HEK293 (cell line): ENCODE results near the gene MKX.

Experiments
- CTCF ChIA-PET: fragments of 350-600 bp; formaldehyde crosslinking; extraction: SDS; loops from one replicate; lab custom pipeline; 2021; ENCODE audit warnings: antibody characterized with exemption; lab: Yijun Ruan, JAX
- POLR2A ChIA-PET: fragments of 300-600 bp; formaldehyde crosslinking; extraction: SDS; loops from one replicate; lab custom pipeline; 2020; ENCODE audit warnings: antibody characterized with exemption, inconsistent platforms; lab: Yijun Ruan, JAX
- H3K27ac ChIP-seq: fragments of 200-500 bp; sonication (Bioruptor generic); 2 replicates; pipeline ENCODE4 v1.5.1; 2014; ENCODE audit warnings: low read depth, low read length, control low read depth, inconsistent platforms; ENCODE audit errors: extremely low read depth
- H3K36me3 ChIP-seq, 2 experiments: fragments of 200-500 bp in 1 of 2; sonication (Bioruptor generic) in 1 of 2; 1 replicate in 1 of 2; 2 replicates in 1 of 2; pipeline ENCODE4 v1.5.1; 2014 to 2017; ENCODE audit warnings: inconsistent platforms in 2 of 2, low read length in 2 of 2; ENCODE audit not compliant: control insufficient read depth in 2 of 2, insufficient read depth in 1 of 2
- H3K4me1 ChIP-seq: fragments of 200-500 bp; sonication (Bioruptor generic); 2 replicates; pipeline ENCODE4 v1.5.1; 2014; ENCODE audit warnings: mild to moderate bottlenecking, low read length, inconsistent platforms; ENCODE audit not compliant: control insufficient read depth, insufficient read depth
- H3K4me3 ChIP-seq: 2 replicates; pipeline ENCODE4 v1.5.1; 2011; ENCODE audit warnings: low read depth, mild to moderate bottlenecking, control low read depth, low read length, moderate library complexity
- H3K9me3 ChIP-seq: fragments of 200-500 bp; sonication (Bioruptor generic); 2 replicates; pipeline ENCODE4 v1.5.1; 2014; ENCODE audit warnings: low read depth, low read length, inconsistent platforms; ENCODE audit not compliant: control insufficient read depth, insufficient read depth
- CTCF ChIP-seq: fragments of 450-650 bp; formaldehyde crosslinking; IDR thresholded peaks from 2 replicates; pipeline ENCODE4 v1.5.1; 2016; ENCODE audit warnings: missing biosample characterization, missing genetic modification characterization
- KLF16 ChIP-seq: fragments of 450-650 bp; formaldehyde crosslinking; IDR thresholded peaks from 2 replicates; pipeline ENCODE4 v1.5.1; 2017; ENCODE audit warnings: missing biosample characterization, missing genetic modification characterization
- MZF1 ChIP-seq: fragments of 450-650 bp; formaldehyde crosslinking; IDR thresholded peaks from 2 replicates; pipeline ENCODE4 v1.5.1; 2017; ENCODE audit warnings: missing biosample characterization, missing genetic modification characterization, borderline replicate concordance
- PRDM1 ChIP-seq: fragments of 450-650 bp; formaldehyde crosslinking; IDR thresholded peaks from 2 replicates; pipeline ENCODE4; 2016; ENCODE audit warnings: missing biosample characterization, missing genetic modification characterization
- PRDM4 ChIP-seq: fragments of 450-650 bp; formaldehyde crosslinking; IDR thresholded peaks from 2 replicates; pipeline ENCODE4 v1.5.1; 2017; ENCODE audit warnings: missing biosample characterization, missing genetic modification characterization
- SALL2 ChIP-seq: fragments of 450-650 bp; formaldehyde crosslinking; IDR thresholded peaks from 2 replicates; pipeline ENCODE4 v1.5.0; 2017; ENCODE audit warnings: missing biosample characterization, mild to moderate bottlenecking, missing genetic modification characterization, borderline replicate concordance
- SETDB1 ChIP-seq: IDR thresholded peaks from one replicate; pipeline ENCODE4 v1.6.1; 2017; ENCODE audit warnings: mild to moderate bottlenecking, low read length, moderate library complexity, mixed read lengths; ENCODE audit not compliant: insufficient read length
- TCF7L2 ChIP-seq: IDR thresholded peaks from 2 replicates; pipeline ENCODE4 v1.6.1; 2011; ENCODE audit warnings: low read depth, mild to moderate bottlenecking, inconsistent platforms, low read length, moderate library complexity, borderline replicate concordance
- ZBTB8A ChIP-seq: fragments of 450-650 bp; formaldehyde crosslinking; IDR thresholded peaks from 2 replicates; pipeline ENCODE4 v1.5.1; 2016; ENCODE audit warnings: missing biosample characterization, missing genetic modification characterization
- ZNF140 ChIP-seq: fragments of 450-650 bp; formaldehyde crosslinking; IDR thresholded peaks from 2 replicates; pipeline ENCODE4 v1.5.1; 2016; ENCODE audit warnings: missing biosample characterization, missing genetic modification characterization
- ZNF157 ChIP-seq: fragments of 450-650 bp; formaldehyde crosslinking; IDR thresholded peaks from 2 replicates; pipeline ENCODE4 v1.5.1; 2016; ENCODE audit warnings: missing biosample characterization, missing genetic modification characterization
- ZNF366 ChIP-seq: fragments of 450-650 bp; formaldehyde crosslinking; conservative IDR thresholded peaks from 2 replicates; pipeline ENCODE4 v1.5.1; 2016; ENCODE audit warnings: missing biosample characterization, missing genetic modification characterization
- ZNF513 ChIP-seq: fragments of 450-650 bp; IDR thresholded peaks from 2 replicates; pipeline ENCODE4 v1.5.1; 2018; ENCODE audit warnings: missing biosample characterization, missing genetic modification characterization
- ZNF529 ChIP-seq: fragments of 450-650 bp; formaldehyde crosslinking; IDR thresholded peaks from 2 replicates; pipeline ENCODE4 v1.5.1; 2017; ENCODE audit warnings: missing genetic modification characterization, missing biosample characterization; ENCODE audit not compliant: insufficient replicate concordance
- ZNF530 ChIP-seq: fragments of 450-650 bp; formaldehyde crosslinking; IDR thresholded peaks from 2 replicates; pipeline ENCODE4 v1.5.1; 2016; ENCODE audit warnings: low read depth, missing biosample characterization, missing genetic modification characterization
- ZNF677 ChIP-seq: fragments of 450-650 bp; IDR thresholded peaks from 2 replicates; pipeline ENCODE4 v1.5.0; 2018; ENCODE audit warnings: missing biosample characterization, mild to moderate bottlenecking, missing genetic modification characterization, moderate library complexity
- ZNF768 ChIP-seq: fragments of 450-650 bp; formaldehyde crosslinking; IDR thresholded peaks from 2 replicates; pipeline ENCODE4 v1.5.1; 2018; ENCODE audit warnings: missing biosample characterization, mild to moderate bottlenecking, missing genetic modification characterization
- ZNF785 ChIP-seq: fragments of 450-650 bp; formaldehyde crosslinking; IDR thresholded peaks from 2 replicates; pipeline ENCODE4 v1.5.1; 2016; ENCODE audit warnings: missing biosample characterization, missing genetic modification characterization
- TF ChIP-seq, protein P1 (sequence below): fragments of 450-650 bp; formaldehyde crosslinking; IDR thresholded peaks from 2 replicates; pipeline ENCODE4 v1.5.1; 2017; ENCODE audit warnings: missing biosample characterization, missing genetic modification characterization

The MKX gene

GRCh38 chr10:27759483-27760272 lies 14.1 kb upstream of the MKX start:
- no peaks in the 10 kb centered on the region for H3K4me1 ChIP-seq
- no peak overlapping the region for H3K4me3 ChIP-seq
- H3K27ac ChIP-seq, result no peak overlapping the region
- CTCF ChIA-PET, result interaction anchor here (0.6 kb wide), 1 partner anchor 620 kb away, joined by 4 read pairs; no protein-coding TSS in a partner anchor
- POLR2A ChIA-PET, result no interaction called here
- H3K36me3 ChIP-seq, result no peaks in the 10 kb centered on the region
- no peaks in the 10 kb centered on the region for H3K9me3 ChIP-seq
- TF ChIP-seq CTCF (tag by site-specific recombination) (no peak), PRDM4 (tag by site-specific recombination) (no peak), ZNF677 (tag by site-specific recombination) (no peak), SALL2 (tag by site-specific recombination) (no peak), ZNF513 (no peak), MZF1 (tag by site-specific recombination) (no peak), ZNF785 (no peak), ZNF140 (tag by site-specific recombination) (no peak), ZNF529 (no peak)

GRCh38 chr10:27752673-27753237 lies 7.1 kb upstream of the MKX start:
- POLR2A ChIA-PET, result no interaction called here
- Histone ChIP-seq H3K4me3 (no peak overlapping the region), H3K27ac (no peak overlapping the region), H3K9me3 (no peaks in the 10 kb centered on the region), H3K36me3 (no peaks in the 10 kb centered on the region), H3K4me1 (no peaks in the 10 kb centered on the region)
- TF ChIP-seq PRDM1 (tag by site-specific recombination), result peak; percentile 99
- no peak for TF ChIP-seq KLF16 (tag by site-specific recombination)
- TF ChIP-seq ZNF530 (tag by site-specific recombination), result 0 out of 2 replicates have a peak, but pooled peaks have one; percentile 55
- CTCF ChIA-PET, result no interaction called here

GRCh38 chr10:27748601-27749000 lies 3.0 kb upstream of the MKX start:
- Histone ChIP-seq H3K9me3 (no peaks in the 10 kb centered on the region), H3K4me3 (no peak overlapping the region), H3K36me3 (no peaks in the 10 kb centered on the region), H3K4me1 (peaks cover 7% of the 10 kb centered on the region), H3K27ac (no peak overlapping the region)
- POLR2A ChIA-PET, result no interaction called here
- CTCF ChIA-PET, result interaction anchor here (0.5 kb wide), 1 partner anchor 304 kb away, joined by 3 read pairs; no protein-coding TSS in a partner anchor
- TF ChIP-seq ZBTB8A (tag by site-specific recombination) (no peak), SETDB1 (no peak), ZNF366 (no peak), ZNF768 (tag by site-specific recombination) (no peak), TCF7L2 (no peak), ZNF157 (tag by site-specific recombination) (no peak)
- TF ChIP-seq, protein P1, sequence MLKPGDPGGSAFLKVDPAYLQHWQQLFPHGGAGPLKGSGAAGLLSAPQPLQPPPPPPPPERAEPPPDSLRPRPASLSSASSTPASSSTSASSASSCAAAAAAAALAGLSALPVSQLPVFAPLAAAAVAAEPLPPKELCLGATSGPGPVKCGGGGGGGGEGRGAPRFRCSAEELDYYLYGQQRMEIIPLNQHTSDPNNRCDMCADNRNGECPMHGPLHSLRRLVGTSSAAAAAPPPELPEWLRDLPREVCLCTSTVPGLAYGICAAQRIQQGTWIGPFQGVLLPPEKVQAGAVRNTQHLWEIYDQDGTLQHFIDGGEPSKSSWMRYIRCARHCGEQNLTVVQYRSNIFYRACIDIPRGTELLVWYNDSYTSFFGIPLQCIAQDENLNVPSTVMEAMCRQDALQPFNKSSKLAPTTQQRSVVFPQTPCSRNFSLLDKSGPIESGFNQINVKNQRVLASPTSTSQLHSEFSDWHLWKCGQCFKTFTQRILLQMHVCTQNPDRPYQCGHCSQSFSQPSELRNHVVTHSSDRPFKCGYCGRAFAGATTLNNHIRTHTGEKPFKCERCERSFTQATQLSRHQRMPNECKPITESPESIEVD (tag by site-specific recombination), result no peak
